HEK293T (cell line): ENCODE results near the gene TMEM51.

Experiments used
- CTCF ChIA-PET: fragments of 350-600 bp; formaldehyde crosslinking; extraction: SDS; loops from one replicate; lab custom pipeline; 2021; ENCODE audit warnings: antibody characterized with exemption, inconsistent platforms; lab: Yijun Ruan, JAX
- POLR2A ChIA-PET: fragments of 350-600 bp; formaldehyde crosslinking; extraction: SDS; loops from one replicate; lab custom pipeline; 2020; ENCODE audit warnings: antibody characterized with exemption, inconsistent platforms; lab: Yijun Ruan, JAX
- DNase-seq: peaks from one replicate; pipeline ENCODE4 v3.0.0; 2012; ENCODE audit warnings: mixed read lengths; ENCODE audit errors: extremely low spot score
- ARNT ChIP-seq: fragments of 450-650 bp; IDR thresholded peaks from 2 replicates; pipeline ENCODE4 v1.6.1; 2017; ENCODE audit warnings: mild to moderate bottlenecking
- BHLHE40 ChIP-seq: fragments of 450-650 bp; IDR thresholded peaks from 2 replicates; pipeline ENCODE4 v1.6.1; 2016; ENCODE audit warnings: mild to moderate bottlenecking, moderate library complexity, borderline replicate concordance
- CTBP1 ChIP-seq: fragments of 450-650 bp; IDR thresholded peaks from 2 replicates; pipeline ENCODE4 v1.6.1; 2016; ENCODE audit warnings: borderline replicate concordance
- ELF4 ChIP-seq: fragments of 450-650 bp; IDR thresholded peaks from 2 replicates; pipeline ENCODE4 v1.6.1; 2017; ENCODE audit warnings: antibody characterized with exemption
- FOXA1 ChIP-seq: fragments of 450-650 bp; IDR thresholded peaks from 2 replicates; pipeline ENCODE4 v1.6.1; 2016; ENCODE audit warnings: mild to moderate bottlenecking
- FOXK2 ChIP-seq: fragments of 450-650 bp; IDR thresholded peaks from 2 replicates; pipeline ENCODE4 v1.6.1; 2016; ENCODE audit warnings: mild to moderate bottlenecking
- FOXM1 ChIP-seq: fragments of 450-650 bp; IDR thresholded peaks from 2 replicates; pipeline ENCODE4 v1.6.1; 2017; ENCODE audit warnings: mild to moderate bottlenecking, borderline replicate concordance
- HDGF ChIP-seq: fragments of 450-650 bp; IDR thresholded peaks from 2 replicates; pipeline ENCODE4 v1.6.1; 2017; ENCODE audit warnings: antibody characterized with exemption, borderline replicate concordance
- L3MBTL2 ChIP-seq: fragments of 450-650 bp; conservative IDR thresholded peaks from 2 replicates; pipeline ENCODE4 v1.6.1; 2016; ENCODE audit warnings: mild to moderate bottlenecking
- LEF1 ChIP-seq: fragments of 450-650 bp; IDR thresholded peaks from 2 replicates; pipeline ENCODE4 v1.6.1; 2017; ENCODE audit warnings: mild to moderate bottlenecking, borderline replicate concordance
- NFRKB ChIP-seq: fragments of 450-650 bp; IDR thresholded peaks from 2 replicates; pipeline ENCODE4 v1.6.1; 2016; ENCODE audit warnings: mild to moderate bottlenecking, moderate library complexity
- SP1 ChIP-seq: fragments of 450-650 bp; IDR thresholded peaks from 2 replicates; pipeline ENCODE4 v1.6.1; 2017
- SUZ12 ChIP-seq: fragments of 450-650 bp; IDR thresholded peaks from 2 replicates; pipeline ENCODE4 v1.6.1; 2016; ENCODE audit warnings: mild to moderate bottlenecking
- TARDBP ChIP-seq: fragments of 450-650 bp; IDR thresholded peaks from 2 replicates; pipeline ENCODE4 v1.6.1; 2016
- ZNF384 ChIP-seq: fragments of 450-650 bp; IDR thresholded peaks from 2 replicates; pipeline ENCODE4 v1.6.1; 2016
- TF ChIP-seq, protein P1 (sequence below): fragments of 450-650 bp; IDR thresholded peaks from 2 replicates; pipeline ENCODE4 v1.6.1; 2016

TMEM51 gene

DNA sequence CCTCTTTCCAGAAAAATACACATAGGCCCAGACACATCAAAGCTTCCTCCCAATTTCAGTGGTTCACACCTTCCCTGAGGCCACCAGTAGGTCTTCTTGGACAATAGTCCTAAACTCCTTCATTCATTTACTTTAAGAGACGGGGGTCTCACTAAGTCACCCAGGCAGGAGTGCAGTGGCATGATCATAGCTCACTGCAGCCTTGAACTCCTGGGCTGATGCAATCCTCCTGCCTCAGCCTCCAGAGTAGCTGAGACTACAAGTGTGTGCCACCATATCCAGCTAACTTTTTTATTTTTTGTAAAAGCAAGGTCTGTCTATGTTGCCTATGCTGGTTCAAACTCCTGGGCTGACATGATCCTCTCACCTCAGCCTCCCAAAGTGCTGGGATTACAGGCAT is 85.2 kb downstream of the TMEM51 start:
- no peak for DNase-seq
- POLR2A ChIA-PET = interaction anchor here (0.6 kb wide), 1 partner anchor 1006 kb away, joined by 3 read pairs; no protein-coding TSS in a partner anchor
- TF ChIP-seq NFRKB (no peak), L3MBTL2 (no peak), HDGF (no peak), SP1 (no peak), ARNT (no peak)
- TF ChIP-seq, protein P1, sequence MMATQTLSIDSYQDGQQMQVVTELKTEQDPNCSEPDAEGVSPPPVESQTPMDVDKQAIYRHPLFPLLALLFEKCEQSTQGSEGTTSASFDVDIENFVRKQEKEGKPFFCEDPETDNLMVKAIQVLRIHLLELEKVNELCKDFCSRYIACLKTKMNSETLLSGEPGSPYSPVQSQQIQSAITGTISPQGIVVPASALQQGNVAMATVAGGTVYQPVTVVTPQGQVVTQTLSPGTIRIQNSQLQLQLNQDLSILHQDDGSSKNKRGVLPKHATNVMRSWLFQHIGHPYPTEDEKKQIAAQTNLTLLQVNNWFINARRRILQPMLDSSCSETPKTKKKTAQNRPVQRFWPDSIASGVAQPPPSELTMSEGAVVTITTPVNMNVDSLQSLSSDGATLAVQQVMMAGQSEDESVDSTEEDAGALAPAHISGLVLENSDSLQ = no peak
- CTCF ChIA-PET = no interaction called here

DNA sequence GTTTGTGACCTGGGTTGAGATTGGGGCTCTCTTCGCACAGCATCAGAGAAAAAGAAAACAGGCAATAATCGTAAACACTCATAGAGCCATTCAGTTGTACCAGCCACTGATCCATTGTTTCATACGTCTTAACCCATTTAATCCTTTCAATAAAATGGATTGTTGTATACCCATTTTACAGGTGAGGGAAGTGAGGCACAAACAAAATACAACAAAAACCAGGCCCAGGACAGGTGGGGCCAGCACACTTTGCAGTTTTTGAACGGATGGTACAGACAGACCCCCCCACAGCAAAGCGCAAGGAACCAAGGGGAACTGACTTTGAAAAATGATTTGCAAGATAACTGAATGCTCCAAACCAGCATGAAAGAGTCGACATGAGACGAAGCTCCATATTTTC is 89.2 kb downstream of the TMEM51 start:
- DNase-seq = no peak
- TF ChIP-seq ZNF384 = no peak
- POLR2A ChIA-PET = no interaction called here
- CTCF ChIA-PET = interaction anchor here (0.7 kb wide), 1 partner anchor 39 kb away, joined by 5 read pairs; no protein-coding TSS in a partner anchor

DNA sequence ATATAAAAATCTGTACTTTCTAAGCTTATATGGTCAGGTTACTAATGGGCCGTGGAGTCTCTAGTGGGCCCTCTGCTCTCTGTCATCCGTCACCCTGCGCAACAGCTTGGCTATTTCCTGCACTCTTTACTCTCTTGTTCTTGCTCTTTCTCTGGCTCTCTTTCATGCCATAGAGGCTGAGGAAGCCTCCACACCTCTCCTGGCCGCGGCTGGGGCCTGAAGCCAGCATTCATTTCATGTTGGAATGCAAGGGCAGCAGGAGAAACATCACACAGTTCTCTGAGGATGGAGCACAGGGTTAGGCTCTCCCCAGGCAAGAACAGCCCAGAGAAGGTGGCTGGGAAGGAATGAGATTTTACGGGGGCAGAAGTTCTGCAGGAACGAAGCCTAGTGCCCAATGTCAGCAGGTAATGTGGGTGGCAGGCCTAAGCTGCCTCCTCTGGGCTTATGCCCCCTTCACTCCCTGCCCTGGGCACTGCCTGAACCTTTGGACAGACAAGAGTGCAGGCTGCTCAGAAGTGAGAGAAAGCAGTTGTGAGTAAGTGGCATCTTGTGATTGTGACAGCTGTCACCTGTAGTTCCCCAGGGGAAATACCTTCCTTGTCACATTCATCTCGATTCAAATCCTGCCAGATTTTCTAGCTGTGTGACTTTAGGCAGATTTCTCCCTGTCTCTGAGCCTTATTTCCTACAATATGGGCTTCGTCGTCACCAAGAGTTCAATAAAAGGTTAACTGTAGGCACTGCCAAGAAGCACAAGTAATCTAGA is 89.9 kb downstream of the TMEM51 start:
- no peak for TF ChIP-seq ELF4
- TF ChIP-seq, protein P1 = no peak
- TF ChIP-seq ARNT = no peak
- no peak for TF ChIP-seq LEF1
- TF ChIP-seq FOXM1 = no peak
- no peak for TF ChIP-seq HDGF
- TF ChIP-seq CTBP1 = no peak
- no peak for TF ChIP-seq TARDBP
- TF ChIP-seq FOXA1 = no peak
- TF ChIP-seq L3MBTL2 = no peak
- TF ChIP-seq FOXK2 = no peak
- TF ChIP-seq NFRKB = no peak
- no peak for TF ChIP-seq BHLHE40
- TF ChIP-seq ZNF384 = no peak
- TF ChIP-seq SUZ12 = no peak
- TF ChIP-seq SP1 = no peak
- DNase-seq = no peak
- ChIA-PET POLR2A (no interaction called here), CTCF (no interaction called here)

DNA sequence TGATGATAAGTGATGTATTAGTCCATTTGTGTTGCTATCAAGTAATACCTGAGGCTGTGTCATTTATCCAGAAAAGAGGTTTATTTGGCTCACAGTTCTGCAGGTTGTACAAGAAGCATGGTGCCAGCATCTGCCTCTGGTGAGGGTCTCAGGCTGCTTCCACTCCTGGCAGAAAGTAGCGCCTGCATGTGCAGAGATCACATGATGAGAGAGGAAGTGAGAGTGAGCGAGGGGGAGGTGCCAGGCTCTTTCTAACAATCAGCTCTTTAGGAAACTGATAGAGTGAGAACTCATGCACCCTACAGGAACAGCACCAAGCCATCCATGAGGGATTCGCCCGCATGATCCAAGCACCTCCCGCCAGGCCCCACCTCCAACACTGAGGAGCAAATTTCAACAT is 91.3 kb downstream of the TMEM51 start:
- TF ChIP-seq, protein P1 = no peak
- no peak for TF ChIP-seq ZNF384
- no peak for TF ChIP-seq FOXK2
- TF ChIP-seq HDGF = no peak
- TF ChIP-seq FOXM1 = no peak
- TF ChIP-seq CTBP1 = no peak
- no peak for TF ChIP-seq TARDBP
- no peak for TF ChIP-seq SP1
- TF ChIP-seq NFRKB = no peak
- no peak for TF ChIP-seq ARNT
- TF ChIP-seq ELF4 = no peak
- TF ChIP-seq BHLHE40 = no peak
- no peak for TF ChIP-seq LEF1
- no peak for TF ChIP-seq L3MBTL2
- no peak for TF ChIP-seq FOXA1
- TF ChIP-seq SUZ12 = no peak
- ChIA-PET CTCF (no interaction called here), POLR2A (interaction anchor here (0.6 to 1.0 kb wide), 2 partner anchors 10 to 17 kb away, joined by 3 read pairs; no protein-coding TSS in a partner anchor)
- no peak for DNase-seq

DNA sequence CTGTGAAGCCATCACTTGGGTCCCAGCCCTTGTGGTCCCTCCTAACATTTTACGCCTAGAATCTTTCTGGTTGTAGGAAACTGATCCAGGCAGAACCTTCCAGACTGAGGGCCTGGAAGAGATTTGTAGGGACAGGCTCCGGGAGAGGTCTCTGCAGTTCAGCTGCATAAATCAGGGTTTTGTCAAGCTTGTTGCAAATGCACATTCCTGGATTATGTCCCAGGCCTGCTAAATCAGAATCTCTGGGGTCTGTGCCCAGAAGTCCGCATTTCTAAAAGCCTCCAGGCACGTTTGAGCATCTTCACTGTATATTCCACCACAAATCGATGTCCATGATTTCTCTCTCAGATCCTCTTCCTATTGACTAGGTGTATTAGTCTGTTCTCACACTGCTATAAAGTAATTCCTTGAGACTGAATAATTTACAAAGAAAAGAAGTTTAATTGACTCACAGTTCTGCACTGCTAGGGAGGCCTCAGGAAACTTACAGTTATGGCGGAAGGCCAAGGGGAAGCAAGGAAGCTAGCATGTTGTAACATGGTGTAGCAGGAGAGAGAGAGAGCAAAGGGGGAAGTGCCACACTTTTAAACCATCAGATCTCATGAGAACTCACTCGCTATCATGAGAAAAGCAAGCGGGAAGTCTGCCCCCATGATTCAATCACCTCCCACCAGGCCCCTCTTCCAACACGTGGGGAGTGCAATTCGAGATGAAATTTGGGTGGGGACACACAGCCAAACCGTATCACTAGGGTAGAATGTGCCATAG is 92.2 kb downstream of the TMEM51 start:
- no peak for TF ChIP-seq BHLHE40
- TF ChIP-seq SUZ12 = no peak
- TF ChIP-seq ARNT = no peak
- TF ChIP-seq SP1 = no peak
- no peak for TF ChIP-seq CTBP1
- TF ChIP-seq, protein P1 = no peak
- no peak for TF ChIP-seq TARDBP
- no peak for TF ChIP-seq FOXA1
- no peak for TF ChIP-seq ZNF384
- ChIA-PET POLR2A (no interaction called here), CTCF (no interaction called here)
- DNase-seq = no peak
